Breast epithelium (tissue), 3 donors: Measurements from ENCODE around the gene C16orf89.

Experiments
- CTCF ChIP-seq, 3 donors: fragments of 450-650 bp; IDR thresholded peaks; one replicate each; pipeline ENCODE4 v1.5.1; 2016 to 2017; ENCODE audit warnings: antibody characterized with exemption in 3 of 3, mild to moderate bottlenecking in 3 of 3, moderate library complexity in 3 of 3
- POLR2A ChIP-seq: fragments of 450-650 bp; IDR thresholded peaks from one replicate; pipeline ENCODE4 v1.6.1; 2016; ENCODE audit warnings: antibody characterized with exemption, mild to moderate bottlenecking, moderate library complexity
- POLR2AphosphoS5 ChIP-seq, 3 donors: sonication (generic); formaldehyde crosslinking; IDR thresholded peaks; one replicate each; pipeline ENCODE4 v1.6.1; 2017; ENCODE audit warnings: antibody characterized with exemption in 3 of 3

GRCh38 chr16:5056352-5056751 is 9.4 kb downstream of the C16orf89 start:
- TF ChIP-seq CTCF (IDR thresholded peaks at IDR 0.05) (no peak), POLR2AphosphoS5 (IDR thresholded peaks at IDR 0.05) (no peak), POLR2A (no peak)
